GM19023 (cell line): ENCODE measurements around the gene METTL26.

Experiments
- ATAC-seq: cut with Tn5 transposase; IDR thresholded peaks from one replicate; pipeline ENCODE4 v1.9.1; 2021; ENCODE audit warnings: mild to moderate bottlenecking, moderate library complexity; ENCODE audit not compliant: unreplicated experiment

METTL26 gene

DNA sequence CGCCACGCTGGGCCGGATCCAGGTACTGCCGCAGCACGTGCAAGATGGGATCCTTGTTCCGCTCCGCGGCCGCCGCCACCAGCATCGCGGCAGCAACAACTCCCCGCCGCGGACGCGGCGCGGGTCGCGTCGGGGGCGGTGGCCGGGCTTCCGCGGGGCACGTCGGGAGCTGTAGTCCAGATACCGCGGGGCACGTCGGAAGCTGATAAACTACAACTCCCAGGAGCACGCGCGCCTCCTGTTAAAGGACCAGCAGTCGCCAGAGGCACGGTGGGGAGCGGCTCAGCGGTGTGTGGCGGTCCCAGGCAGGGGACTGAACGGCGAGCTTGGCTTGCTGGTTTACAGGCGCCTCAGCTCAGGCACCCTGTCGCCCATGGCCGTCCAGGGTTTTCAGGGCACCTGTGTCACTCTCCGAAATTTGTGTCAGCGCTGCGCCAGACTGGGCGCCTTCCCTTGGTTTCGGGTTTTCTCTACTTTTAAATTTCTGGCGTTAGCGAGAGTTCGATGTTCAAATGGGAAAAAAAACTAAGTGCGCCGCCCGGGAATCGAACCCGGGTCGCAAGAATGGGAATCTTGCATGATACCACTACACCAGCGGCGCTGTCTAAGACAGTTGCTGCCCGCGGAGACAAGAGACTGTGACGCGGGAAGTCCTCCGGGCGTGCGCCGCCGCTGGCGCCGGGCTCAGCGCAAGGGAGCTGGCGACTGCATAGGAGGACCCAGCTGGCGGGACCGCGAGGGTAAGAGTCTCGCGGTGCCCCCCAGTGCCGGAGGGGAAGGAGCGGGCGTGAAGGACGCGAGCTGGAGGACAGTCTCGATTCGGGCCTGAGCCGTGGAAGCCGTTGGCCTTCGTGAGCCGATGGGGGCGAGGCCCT lies at the start of gene METTL26:
Gene METTL26, minus strand, starts transcription at position 100 of the 875 bp plus-strand sequence. Its CDS starts 15 bp downstream, at position 85.
- ATAC-seq = peak; percentile 63

- no peak for ATAC-seq
These were observed 49.0 kb upstream of the METTL26 start for GRCh38 chr16:684961-685696.

DNA sequence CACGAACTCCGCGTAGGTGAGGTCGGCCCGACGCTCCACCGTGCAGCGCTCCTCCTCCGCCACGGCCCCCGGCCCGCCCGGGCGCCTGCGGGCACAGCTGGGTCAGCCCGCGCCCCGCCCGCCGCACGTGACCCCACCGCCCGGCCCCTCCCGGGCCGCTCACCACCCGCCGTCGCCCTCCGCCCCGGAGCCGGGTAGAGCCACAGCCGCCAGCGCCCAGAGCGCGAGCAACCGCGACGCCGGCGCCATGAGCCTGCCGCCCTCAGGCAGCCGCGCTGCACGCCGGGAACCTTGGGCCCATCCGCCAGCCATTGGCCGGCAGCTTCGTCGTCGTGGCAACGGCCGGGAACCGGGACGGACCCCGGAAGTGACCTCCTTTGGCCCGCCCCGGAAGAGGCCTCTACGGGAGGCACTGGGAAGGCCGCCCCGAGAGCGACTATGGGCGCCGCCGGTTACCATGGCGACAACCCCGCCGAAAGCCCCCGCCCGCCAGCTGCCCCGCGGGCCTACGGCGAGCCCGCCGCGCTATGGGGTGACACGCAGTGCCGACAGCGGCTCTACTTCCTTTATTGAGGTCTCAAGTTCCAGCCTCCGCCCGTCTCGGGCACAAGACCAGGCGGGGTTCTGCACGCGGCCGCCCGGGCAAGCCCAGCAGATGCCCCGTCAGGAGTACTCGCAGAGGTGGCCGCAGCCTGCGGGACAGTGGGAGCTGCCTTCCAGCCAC lies 48.1 kb upstream of the METTL26 start, which contains the start of gene JMJD8:
Gene JMJD8, minus strand, starts transcription at position 264 of the 724 bp plus-strand sequence. Its CDS starts 15 bp downstream, at position 249.
- ATAC-seq = peak; percentile 65

- ATAC-seq = no peak
These were observed 47.4 kb upstream of the METTL26 start for GRCh38 chr16:683396-684070.

GRCh38 chr16:682493-683395 lies 46.6 kb upstream of the METTL26 start:
- no peak for ATAC-seq

GRCh38 chr16:681746-682427 lies 45.8 kb upstream of the METTL26 start:
- no peak for ATAC-seq

DNA sequence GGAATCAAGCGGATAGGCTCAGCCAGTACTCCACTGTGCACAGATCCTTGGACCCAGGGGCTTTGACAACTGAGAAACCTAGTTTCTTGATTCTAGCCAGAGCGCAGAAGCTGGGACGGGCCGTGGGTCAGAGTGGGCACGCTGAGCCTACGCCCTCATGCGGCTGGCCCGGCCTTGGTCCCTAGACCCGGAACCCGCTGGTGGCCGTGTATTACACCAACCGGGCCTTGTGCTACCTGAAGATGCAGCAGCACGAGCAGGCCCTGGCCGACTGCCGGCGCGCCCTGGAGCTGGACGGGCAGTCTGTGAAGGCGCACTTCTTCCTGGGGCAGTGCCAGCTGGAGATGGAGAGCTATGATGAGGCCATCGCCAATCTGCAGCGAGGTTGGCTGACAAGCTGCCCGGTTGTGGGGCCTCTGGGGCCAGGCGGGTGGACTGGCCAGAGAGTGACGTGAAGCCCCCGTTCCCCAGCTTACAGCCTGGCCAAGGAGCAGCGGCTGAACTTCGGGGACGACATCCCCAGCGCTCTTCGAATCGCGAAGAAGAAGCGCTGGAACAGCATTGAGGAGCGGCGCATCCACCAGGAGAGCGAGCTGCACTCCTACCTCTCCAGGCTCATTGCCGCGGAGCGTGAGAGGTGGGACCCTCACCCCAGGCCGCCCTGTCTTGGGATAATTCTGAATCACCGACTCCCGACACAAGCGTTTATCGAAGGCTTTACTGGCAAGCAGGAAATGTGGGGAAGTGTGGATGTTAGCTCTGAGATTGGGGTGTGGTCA lies 45.1 kb upstream of the METTL26 start:
- no peak for ATAC-seq

- no peak for ATAC-seq
These were observed 44.5 kb upstream of the METTL26 start for GRCh38 chr16:680625-680945.

- peak; percentile 47 for ATAC-seq
These were observed 43.9 kb upstream of the METTL26 start, which contains the start of gene STUB1 for GRCh38 chr16:679814-680624. Gene STUB1, plus strand, starts transcription at chr16:680410. Its CDS starts 116 bp downstream, at chr16:680526.

GRCh38 chr16:678858-679813 lies 43.0 kb upstream of the METTL26 start:
- ATAC-seq = no peak

DNA sequence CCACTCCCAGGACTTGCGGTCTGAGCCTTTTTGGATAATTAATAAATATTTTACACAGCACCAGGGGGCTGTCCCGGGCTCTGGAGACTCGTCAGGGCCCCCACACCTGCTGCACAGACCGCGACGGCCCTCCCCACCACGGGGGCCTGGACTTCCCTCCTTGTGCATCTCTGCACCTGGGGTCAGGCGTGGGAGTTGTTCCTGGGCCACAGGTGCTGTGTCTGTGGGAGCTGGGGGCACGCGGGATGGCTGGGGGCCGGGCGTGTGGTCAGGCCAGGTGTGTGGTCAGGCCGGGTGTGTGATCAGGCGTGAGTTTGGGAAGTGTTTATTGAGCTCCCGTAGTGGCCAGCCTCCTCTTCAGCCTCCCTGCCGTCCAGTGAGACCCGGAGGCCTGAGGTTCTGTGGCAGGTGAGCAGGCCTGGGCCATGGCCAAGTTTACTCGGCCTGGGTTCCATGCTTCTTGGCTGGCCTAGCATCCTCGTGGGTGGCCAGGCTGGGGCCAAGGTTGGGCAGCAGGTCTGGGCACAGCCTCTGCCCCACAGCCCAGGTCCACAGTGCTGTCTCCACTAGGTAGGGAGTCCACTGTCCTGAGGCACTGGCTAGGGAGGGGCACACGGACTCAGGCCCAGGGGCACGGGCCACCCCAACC lies 42.2 kb upstream of the METTL26 start:
- no peak for ATAC-seq

DNA sequence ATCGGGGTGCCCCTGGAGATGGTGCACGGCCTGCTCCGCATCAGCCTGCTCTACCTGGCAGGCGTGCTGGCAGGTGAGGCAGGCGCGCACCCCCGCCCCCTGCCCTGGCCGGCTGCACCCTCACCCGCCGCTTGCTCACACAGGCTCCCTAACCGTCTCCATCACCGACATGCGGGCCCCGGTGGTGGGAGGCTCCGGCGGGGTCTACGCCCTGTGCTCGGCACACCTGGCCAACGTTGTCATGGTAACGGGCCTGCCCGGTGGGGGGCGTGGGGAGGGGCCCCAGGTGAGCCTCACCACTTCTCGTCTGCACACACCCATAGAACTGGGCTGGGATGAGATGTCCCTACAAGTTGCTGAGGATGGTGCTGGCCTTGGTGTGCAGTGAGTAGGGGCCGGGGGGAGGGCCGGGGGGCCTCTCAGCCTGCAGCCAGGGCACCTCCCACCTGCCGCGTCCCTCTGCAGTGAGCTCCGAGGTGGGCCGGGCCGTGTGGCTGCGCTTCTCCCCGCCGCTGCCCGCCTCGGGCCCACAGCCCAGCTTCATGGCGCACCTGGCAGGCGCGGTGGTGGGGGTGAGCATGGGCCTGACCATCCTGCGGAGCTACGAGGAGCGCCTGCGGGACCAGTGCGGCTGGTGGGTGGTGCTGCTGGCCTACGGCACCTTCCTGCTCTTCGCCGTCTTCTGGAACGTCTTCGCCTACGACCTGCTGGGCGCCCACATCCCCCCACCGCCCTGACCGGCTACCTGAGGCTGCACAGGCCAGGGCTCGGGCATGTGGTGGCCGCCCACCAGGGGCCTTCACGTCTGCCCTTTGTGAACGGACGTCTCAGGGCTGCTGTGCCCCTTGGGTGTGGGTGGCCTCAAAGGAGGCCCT lies 41.4 kb upstream of the METTL26 start:
- ATAC-seq = no peak

GRCh38 chr16:676913-677312 lies 40.8 kb upstream of the METTL26 start:
- no peak for ATAC-seq

- no peak for ATAC-seq
These were observed 40.4 kb upstream of the METTL26 start for GRCh38 chr16:676565-676902.
